Breast epithelium (tissue), 3 donors: ENCODE measurements around the gene TRAF3IP1.

Experiments used
- POLR2A ChIP-seq: fragments of 450-650 bp; IDR thresholded peaks from one replicate; pipeline ENCODE4 v1.6.1; 2016; ENCODE audit warnings: antibody characterized with exemption, mild to moderate bottlenecking, moderate library complexity
- TF ChIP-seq, protein P1 (sequence below), 3 donors: fragments of 450-650 bp; IDR thresholded peaks; one replicate each; pipeline ENCODE4 v1.5.1; 2016 to 2017; ENCODE audit warnings: antibody characterized with exemption in 3 of 3, mild to moderate bottlenecking in 3 of 3, moderate library complexity in 3 of 3

DNA sequence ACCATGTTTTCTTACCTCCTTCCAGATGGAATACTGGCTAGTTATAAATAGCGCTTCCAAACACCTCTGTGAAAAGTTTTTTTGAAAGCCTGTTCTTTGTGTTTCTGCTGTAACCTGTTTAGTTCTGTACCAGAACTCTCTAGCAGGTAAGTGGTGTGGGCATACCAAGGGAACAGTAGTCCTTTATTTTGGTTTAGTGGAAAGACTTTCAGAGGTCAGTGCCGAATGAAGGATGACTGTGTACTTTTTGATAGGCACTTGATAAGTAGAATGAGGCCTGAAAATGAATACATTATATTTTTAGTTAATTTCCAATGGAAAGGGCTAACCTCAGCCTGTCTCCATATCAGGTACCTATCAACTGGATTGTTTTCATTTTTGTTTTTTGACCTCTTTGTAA lies 78.8 kb downstream of the TRAF3IP1 start:
- TF ChIP-seq, protein P1, sequence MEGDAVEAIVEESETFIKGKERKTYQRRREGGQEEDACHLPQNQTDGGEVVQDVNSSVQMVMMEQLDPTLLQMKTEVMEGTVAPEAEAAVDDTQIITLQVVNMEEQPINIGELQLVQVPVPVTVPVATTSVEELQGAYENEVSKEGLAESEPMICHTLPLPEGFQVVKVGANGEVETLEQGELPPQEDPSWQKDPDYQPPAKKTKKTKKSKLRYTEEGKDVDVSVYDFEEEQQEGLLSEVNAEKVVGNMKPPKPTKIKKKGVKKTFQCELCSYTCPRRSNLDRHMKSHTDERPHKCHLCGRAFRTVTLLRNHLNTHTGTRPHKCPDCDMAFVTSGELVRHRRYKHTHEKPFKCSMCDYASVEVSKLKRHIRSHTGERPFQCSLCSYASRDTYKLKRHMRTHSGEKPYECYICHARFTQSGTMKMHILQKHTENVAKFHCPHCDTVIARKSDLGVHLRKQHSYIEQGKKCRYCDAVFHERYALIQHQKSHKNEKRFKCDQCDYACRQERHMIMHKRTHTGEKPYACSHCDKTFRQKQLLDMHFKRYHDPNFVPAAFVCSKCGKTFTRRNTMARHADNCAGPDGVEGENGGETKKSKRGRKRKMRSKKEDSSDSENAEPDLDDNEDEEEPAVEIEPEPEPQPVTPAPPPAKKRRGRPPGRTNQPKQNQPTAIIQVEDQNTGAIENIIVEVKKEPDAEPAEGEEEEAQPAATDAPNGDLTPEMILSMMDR (IDR thresholded peaks at IDR 0.05) = no peak
- no peak for TF ChIP-seq POLR2A
